Neural progenitor cell (in vitro differentiated cells): ENCODE measurements around the gene PRAMEF2. TPM values are rescaled to one million over a fixed set of nuclear protein-coding genes. Genes with fewer than 3 reads are reported as not detected.
"Not testable (repeated sequence)": the region's sequence is repeated elsewhere in the genome, so short reads cannot be mapped to it uniquely, and the experiment has no call there.

Source experiments
- DNase-seq: peaks from one replicate; pipeline ENCODE4 v3.0.0-alpha.2; 2016; ENCODE audit warnings: low spot score
- H2AFZ ChIP-seq: fragments of 200-600 bp; sonication (generic); replicated peaks from 2 replicates; pipeline ENCODE4 v1.6.1; 2016; ENCODE audit warnings: antibody characterized with exemption
- H3F3A ChIP-seq: fragments of 200-600 bp; sonication (generic); 2 replicates; pipeline ENCODE4 v1.6.1; 2016; ENCODE audit warnings: antibody characterized with exemption, low read depth
- H3K27ac ChIP-seq: fragments of 200-600 bp; sonication (generic); 2 replicates; pipeline ENCODE4 v1.5.1; 2016; ENCODE audit warnings: mild to moderate bottlenecking
- H3K27me3 ChIP-seq: fragments of 200-600 bp; sonication (generic); 2 replicates; pipeline ENCODE4 v1.6.1; 2016; ENCODE audit warnings: mild to moderate bottlenecking, moderate library complexity
- H3K36me3 ChIP-seq: fragments of 200-600 bp; sonication (generic); 2 replicates; pipeline ENCODE4 v1.5.1; 2016
- H3K4me1 ChIP-seq: fragments of 200-600 bp; sonication (generic); 2 replicates; pipeline ENCODE4 v1.6.1; 2016; ENCODE audit warnings: mixed run types
- H3K4me2 ChIP-seq: fragments of 200-600 bp; sonication (generic); 2 replicates; pipeline ENCODE4 v1.6.1; 2016
- H3K4me3 ChIP-seq: fragments of 200-600 bp; sonication (generic); 2 replicates; pipeline ENCODE4 v1.5.1; 2016
- H3K79me2 ChIP-seq: fragments of 200-600 bp; sonication (generic); 2 replicates; pipeline ENCODE4 v1.6.1; 2016; ENCODE audit warnings: low read depth
- H3K9ac ChIP-seq: fragments of 200-600 bp; sonication (generic); 2 replicates; pipeline ENCODE4 v1.6.1; 2016
- H3K9me3 ChIP-seq: fragments of 200-600 bp; sonication (generic); 2 replicates; pipeline ENCODE4 v1.5.1; 2016; ENCODE audit warnings: low read depth
- H4K20me1 ChIP-seq: fragments of 200-600 bp; sonication (generic); 2 replicates; pipeline ENCODE4 v1.6.1; 2016; ENCODE audit warnings: low read depth
- H3K27ac Mint-ChIP-seq: 3 replicates; pipeline ENCODE4 v1.8.0; 2021; ENCODE audit warnings: mixed read lengths
- H3K27me3 Mint-ChIP-seq: 2 replicates; pipeline ENCODE4 v1.8.0; 2022; ENCODE audit warnings: low read depth, mild to moderate bottlenecking, inconsistent platforms, moderate library complexity, mixed read lengths; ENCODE audit not compliant: insufficient read depth
- H3K36me3 Mint-ChIP-seq: 3 replicates; pipeline ENCODE4 v1.8.0; 2021; ENCODE audit warnings: mixed read lengths
- H3K4me1 Mint-ChIP-seq: 3 replicates; pipeline ENCODE4 v1.8.0; 2021; ENCODE audit warnings: mixed read lengths
- H3K4me3 Mint-ChIP-seq: 3 replicates; pipeline ENCODE4 v1.8.0; 2021; ENCODE audit warnings: mild to moderate bottlenecking, moderate library complexity, mixed read lengths
- H3K9me3 Mint-ChIP-seq: 3 replicates; pipeline ENCODE4 v1.8.0; 2020; ENCODE audit warnings: mixed read lengths
- EZH2 ChIP-seq: fragments of 200-600 bp; sonication (generic); IDR thresholded peaks from 2 replicates; pipeline ENCODE4 v1.6.1; 2017; ENCODE audit warnings: antibody characterized with exemption, mild to moderate bottlenecking, moderate library complexity
- EZH2phosphoT487 ChIP-seq: fragments of 200-600 bp; sonication (generic); IDR thresholded peaks from 2 replicates; pipeline ENCODE4 v1.6.1; 2017; ENCODE audit warnings: antibody characterized with exemption
- total RNA-seq: library from RNA; depleted of rRNA; stranded (reverse); fragments of >200 nt; gene quantifications from 2 replicates; pipeline ENCODE4 v1.2.3, GENCODE V29; 2015; ENCODE audit warnings: low replicate concordance
- TF ChIP-seq, protein P1 (sequence below): fragments of 200-600 bp; sonication (generic); IDR thresholded peaks from 2 replicates; pipeline ENCODE4 v1.5.1; 2017; ENCODE audit warnings: antibody characterized with exemption, mild to moderate bottlenecking

Gene PRAMEF2
- not detected in 2 replicates for total RNA-seq

GRCh38 chr1:12856786-12857185 lies at the start of gene PRAMEF2:
TSS of gene PRAMEF2 (plus strand) at chr1:12857086. CDS start at chr1:12859010, 1,924 bp downstream.
- not testable (repeated sequence) for H3K9me3 Mint-ChIP-seq

DNA sequence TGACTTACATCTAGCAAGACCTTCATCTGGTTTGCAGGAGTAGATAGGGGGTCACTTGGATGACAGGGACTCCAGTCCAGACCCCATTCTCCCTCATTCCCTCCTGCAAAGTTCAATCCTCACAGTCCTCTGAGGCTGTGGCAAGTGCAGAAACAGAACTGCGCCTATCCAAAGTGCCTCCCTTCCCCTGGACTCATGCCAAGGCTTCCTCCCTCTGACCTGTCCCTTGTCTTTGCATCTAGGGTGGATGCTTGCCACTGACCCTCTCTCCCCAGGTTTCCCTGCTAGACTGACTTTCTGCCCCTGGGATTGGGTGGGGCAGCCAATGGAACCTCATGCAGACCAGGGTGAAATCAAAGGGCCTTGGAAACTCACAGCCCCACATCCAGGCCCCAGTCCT lies 47.0 kb upstream of the PRAMEF2 start:
- Histone ChIP-seq H3K27ac (no peak overlapping the region), H3K4me3 (no peak overlapping the region), H3F3A (no peaks in the 10 kb centered on the region), H3K9me3 (no peaks in the 10 kb centered on the region), H2AFZ (no peak overlapping the region), H3K36me3 (no peaks in the 10 kb centered on the region), H4K20me1 (no peaks in the 10 kb centered on the region), H3K9ac (no peak overlapping the region), H3K4me2 (no peak overlapping the region), H3K79me2 (no peaks in the 10 kb centered on the region), H3K4me1 (no peaks in the 10 kb centered on the region), H3K27me3 (no peaks in the 10 kb centered on the region)
- DNase-seq = no peak
- H3K4me1 Mint-ChIP-seq = no peaks in the 10 kb centered on the region
- H3K27ac Mint-ChIP-seq = no peak overlapping the region
- TF ChIP-seq EZH2phosphoT487 (no peak), EZH2 (no peak)
- TF ChIP-seq, protein P1, sequence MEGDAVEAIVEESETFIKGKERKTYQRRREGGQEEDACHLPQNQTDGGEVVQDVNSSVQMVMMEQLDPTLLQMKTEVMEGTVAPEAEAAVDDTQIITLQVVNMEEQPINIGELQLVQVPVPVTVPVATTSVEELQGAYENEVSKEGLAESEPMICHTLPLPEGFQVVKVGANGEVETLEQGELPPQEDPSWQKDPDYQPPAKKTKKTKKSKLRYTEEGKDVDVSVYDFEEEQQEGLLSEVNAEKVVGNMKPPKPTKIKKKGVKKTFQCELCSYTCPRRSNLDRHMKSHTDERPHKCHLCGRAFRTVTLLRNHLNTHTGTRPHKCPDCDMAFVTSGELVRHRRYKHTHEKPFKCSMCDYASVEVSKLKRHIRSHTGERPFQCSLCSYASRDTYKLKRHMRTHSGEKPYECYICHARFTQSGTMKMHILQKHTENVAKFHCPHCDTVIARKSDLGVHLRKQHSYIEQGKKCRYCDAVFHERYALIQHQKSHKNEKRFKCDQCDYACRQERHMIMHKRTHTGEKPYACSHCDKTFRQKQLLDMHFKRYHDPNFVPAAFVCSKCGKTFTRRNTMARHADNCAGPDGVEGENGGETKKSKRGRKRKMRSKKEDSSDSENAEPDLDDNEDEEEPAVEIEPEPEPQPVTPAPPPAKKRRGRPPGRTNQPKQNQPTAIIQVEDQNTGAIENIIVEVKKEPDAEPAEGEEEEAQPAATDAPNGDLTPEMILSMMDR = no peak
- H3K4me3 Mint-ChIP-seq = no peak overlapping the region
- H3K36me3 Mint-ChIP-seq = no peaks in the 10 kb centered on the region
- peaks cover 9% of the 10 kb centered on the region for H3K9me3 Mint-ChIP-seq
- peaks cover 10% of the 10 kb centered on the region for H3K27me3 Mint-ChIP-seq

More at GRCh38 chr1:12856786-12857185, at the start of gene PRAMEF2:
- H3K79me2 ChIP-seq, H3K27ac ChIP-seq, DNase-seq, H3K4me3 Mint-ChIP-seq, H3K27ac Mint-ChIP-seq, H2AFZ ChIP-seq, H3K4me1 Mint-ChIP-seq, H3K27me3 ChIP-seq, H3K27me3 Mint-ChIP-seq, H3K9me3 ChIP-seq, H3K4me3 ChIP-seq, H3K4me2 ChIP-seq, H4K20me1 ChIP-seq, H3K9ac ChIP-seq, H3K36me3 ChIP-seq, H3K4me1 ChIP-seq, H3F3A ChIP-seq, H3K36me3 Mint-ChIP-seq: not testable (repeated sequence)

GRCh38 chr1:12810691-12811408 lies 46.0 kb upstream of the PRAMEF2 start:
- H3K27ac Mint-ChIP-seq = no peak overlapping the region
- no peak for TF ChIP-seq EZH2
- no peaks in the 10 kb centered on the region for H3K27me3 ChIP-seq
- H3K27me3 Mint-ChIP-seq = peaks cover 10% of the 10 kb centered on the region
- DNase-seq = no peak
- peaks cover 6% of the 10 kb centered on the region for H3K9me3 Mint-ChIP-seq
- H3K4me1 ChIP-seq = no peaks in the 10 kb centered on the region
- no peaks in the 10 kb centered on the region for H3K79me2 ChIP-seq
- no peak overlapping the region for H3K9ac ChIP-seq
- no peak overlapping the region for H3K4me2 ChIP-seq
- no peaks in the 10 kb centered on the region for H3F3A ChIP-seq
- H4K20me1 ChIP-seq = no peaks in the 10 kb centered on the region
- no peak overlapping the region for H3K4me3 ChIP-seq
- H3K36me3 ChIP-seq = no peaks in the 10 kb centered on the region
- H3K36me3 Mint-ChIP-seq = no peaks in the 10 kb centered on the region
- no peaks in the 10 kb centered on the region for H3K9me3 ChIP-seq
- H3K4me1 Mint-ChIP-seq = no peaks in the 10 kb centered on the region
- no peak overlapping the region for H3K4me3 Mint-ChIP-seq
- no peak overlapping the region for H2AFZ ChIP-seq
- no peak overlapping the region for H3K27ac ChIP-seq

- Histone ChIP-seq H3K79me2 (no peaks in the 10 kb centered on the region), H3K9ac (no peak overlapping the region), H3F3A (no peaks in the 10 kb centered on the region), H2AFZ (no peak overlapping the region), H3K9me3 (no peaks in the 10 kb centered on the region), H3K27me3 (no peaks in the 10 kb centered on the region), H3K4me1 (no peaks in the 10 kb centered on the region), H3K27ac (no peak overlapping the region), H4K20me1 (no peaks in the 10 kb centered on the region), H3K4me2 (no peak overlapping the region), H3K4me3 (no peak overlapping the region), H3K36me3 (no peaks in the 10 kb centered on the region)
- H3K9me3 Mint-ChIP-seq = peaks cover 6% of the 10 kb centered on the region
- TF ChIP-seq EZH2phosphoT487 (no peak), EZH2 (no peak)
- TF ChIP-seq, protein P1 = no peak
- no peak overlapping the region for H3K4me3 Mint-ChIP-seq
- no peaks in the 10 kb centered on the region for H3K36me3 Mint-ChIP-seq
- no peak overlapping the region for H3K27ac Mint-ChIP-seq
- no peak for DNase-seq
- peaks cover 10% of the 10 kb centered on the region for H3K27me3 Mint-ChIP-seq
- H3K4me1 Mint-ChIP-seq = no peaks in the 10 kb centered on the region
Measured at GRCh38 chr1:12811409-12811784, 45.5 kb upstream of the PRAMEF2 start.

GRCh38 chr1:12819061-12819460 lies 37.8 kb upstream of the PRAMEF2 start:
- not testable (repeated sequence) for H3K4me1 ChIP-seq, H3K27me3 Mint-ChIP-seq, H3K9me3 ChIP-seq, H3K4me1 Mint-ChIP-seq, H3K4me3 Mint-ChIP-seq, H3K27ac Mint-ChIP-seq, H3K36me3 ChIP-seq, H3K9me3 Mint-ChIP-seq, H3K4me2 ChIP-seq, H3F3A ChIP-seq, H2AFZ ChIP-seq, H3K36me3 Mint-ChIP-seq, H3K27ac ChIP-seq, H3K9ac ChIP-seq, DNase-seq, H3K27me3 ChIP-seq, H4K20me1 ChIP-seq, H3K79me2 ChIP-seq, H3K4me3 ChIP-seq

DNA sequence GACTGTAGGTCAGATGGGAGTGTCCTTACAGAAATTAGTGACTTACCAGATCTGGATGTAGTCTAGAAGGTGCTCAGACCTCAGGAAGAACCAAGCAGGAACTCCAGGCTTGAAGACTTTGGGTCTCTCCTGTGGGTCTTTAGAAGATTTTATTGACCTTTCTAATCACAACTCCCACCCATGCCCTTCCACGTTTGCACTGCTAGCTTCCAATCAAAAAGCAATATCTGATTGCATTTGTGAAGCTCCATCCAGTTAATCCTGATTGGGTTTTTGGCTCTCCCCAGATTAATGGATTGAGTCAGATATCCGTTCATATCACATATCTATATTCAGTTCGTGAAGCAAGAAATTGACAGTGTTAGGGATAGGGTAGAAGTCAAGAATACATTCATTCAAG lies 25.6 kb upstream of the PRAMEF2 start, which contains the start of gene PRAMEF11:
Gene PRAMEF11 (minus strand): TSS at position 101 of the 400 bp plus-strand sequence. CDS start 2,621 bp downstream, outside the sequence.
- H3K4me3 Mint-ChIP-seq = not testable (repeated sequence)

More for the DNA sequence above, 25.6 kb upstream of the PRAMEF2 start, which contains the start of gene PRAMEF11:
- not testable (repeated sequence) for H3K27ac Mint-ChIP-seq, H3K9me3 Mint-ChIP-seq, H3F3A ChIP-seq, H3K36me3 ChIP-seq, H3K79me2 ChIP-seq, H3K9me3 ChIP-seq, H3K9ac ChIP-seq, H3K4me3 ChIP-seq, H3K27me3 ChIP-seq, H4K20me1 ChIP-seq, H3K27ac ChIP-seq, H3K4me1 Mint-ChIP-seq, H3K36me3 Mint-ChIP-seq, H3K4me2 ChIP-seq, H3K27me3 Mint-ChIP-seq, DNase-seq, H2AFZ ChIP-seq, H3K4me1 ChIP-seq
